Skin of body (tissue), 2 donors: ENCODE measurements around the gene TTC1. TPM values are rescaled to one million over a fixed set of nuclear protein-coding genes. Genes with fewer than 3 reads are reported as not detected.
"Not testable (repeated sequence)": the region's sequence is repeated elsewhere in the genome, so short reads cannot be mapped to it uniquely, and the experiment has no call there.

Experiments
- DNase-seq: peaks from one replicate; lab custom pipeline; 2025; lab: John Stamatoyannopoulos, UW
- total RNA-seq: library from RNA; depleted of rRNA; stranded (reverse); fragments of >200 nt; gene quantifications from one replicate; pipeline ENCODE4 v1.2.3, GENCODE V29; 2014

The TTC1 gene
- total RNA-seq, 1 donor from 2014 or later: 33.3 TPM

DNA sequence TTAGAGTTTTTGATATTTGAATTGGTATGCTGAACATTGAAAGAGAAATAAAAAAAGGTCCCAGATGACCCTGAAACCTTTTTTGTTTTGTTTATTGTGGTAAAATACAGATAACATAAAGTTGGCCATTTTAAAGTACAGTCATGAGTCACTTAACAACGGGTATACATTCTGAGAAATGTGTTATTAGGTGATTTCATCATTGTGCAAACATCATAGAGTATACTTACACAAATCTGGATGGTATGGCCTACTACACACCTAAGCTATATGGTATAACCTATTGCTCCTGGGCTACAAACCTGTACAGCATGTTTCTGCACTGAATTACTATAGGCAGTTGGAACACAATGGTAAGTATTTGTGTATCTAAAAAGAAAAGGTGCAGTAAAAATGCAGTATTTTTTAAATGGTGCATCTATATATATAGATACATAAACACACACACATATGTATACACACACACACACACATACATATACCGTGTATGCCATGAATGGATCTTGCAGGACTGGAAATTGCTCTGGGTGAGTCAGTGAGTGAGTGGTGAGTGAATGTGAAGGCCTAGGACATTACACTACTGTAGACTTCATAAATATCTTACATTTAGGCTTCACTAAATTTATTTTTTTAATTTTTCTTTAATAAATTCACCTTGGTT lies 31.0 kb downstream of the TTC1 start:
- no peak for DNase-seq

DNA sequence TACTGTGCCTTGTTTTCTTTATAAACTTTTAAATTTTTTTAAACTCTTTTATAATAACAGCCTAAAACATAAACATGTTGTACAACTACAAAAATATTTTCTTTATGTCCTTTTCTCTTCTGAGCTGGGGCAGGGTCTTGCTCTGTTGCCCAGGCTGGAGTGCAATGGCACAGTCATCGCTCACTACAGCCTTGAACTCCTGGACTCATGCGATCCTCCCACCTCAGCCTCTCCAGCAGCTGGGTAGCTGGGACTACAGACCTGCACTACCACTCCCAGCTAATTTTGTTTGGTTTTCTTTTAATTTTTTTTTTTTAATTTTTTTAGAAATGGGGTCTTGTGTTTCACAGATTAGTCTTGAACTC lies 31.5 kb downstream of the TTC1 start:
- DNase-seq: no peak

DNA sequence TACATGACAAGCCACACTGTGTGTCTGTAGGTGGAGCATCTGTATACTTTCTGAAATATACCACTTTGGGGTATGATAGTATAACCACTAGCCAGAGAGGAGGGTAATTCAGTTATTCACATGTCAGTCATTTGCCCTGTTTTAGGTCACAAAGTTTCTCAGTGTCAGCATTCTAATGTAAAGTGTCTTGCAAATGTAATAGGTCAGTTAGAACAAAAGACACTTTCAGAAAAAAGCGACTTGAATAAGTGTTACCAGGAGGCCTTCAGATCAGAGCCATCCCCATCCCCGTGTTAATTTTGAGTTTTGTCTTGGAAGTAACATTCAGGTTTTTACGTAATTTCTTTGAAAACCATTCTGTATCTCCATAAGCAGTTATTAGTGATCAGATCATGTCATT lies 33.7 kb downstream of the TTC1 start:
- no peak for DNase-seq

DNA sequence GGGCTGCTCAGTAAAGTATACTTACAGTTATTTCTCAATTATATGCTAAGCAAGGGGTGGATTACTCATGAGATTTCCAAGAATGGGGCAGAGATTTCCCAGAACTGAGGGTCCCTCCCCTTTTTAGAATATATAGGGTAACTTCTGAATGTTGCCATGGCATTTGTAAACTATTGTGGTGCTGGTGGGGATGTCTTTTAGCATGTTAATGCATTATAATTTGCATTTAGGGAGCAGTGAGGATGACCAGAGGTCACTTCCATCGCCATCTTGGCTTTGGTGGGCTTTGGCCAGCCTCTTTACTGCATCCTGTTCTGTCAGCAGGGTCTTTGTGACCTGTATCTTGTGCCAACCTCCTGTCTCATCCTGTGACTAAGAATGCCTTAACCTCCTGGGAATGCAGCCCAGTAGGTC lies 35.5 kb downstream of the TTC1 start:
- no peak for DNase-seq

DNA sequence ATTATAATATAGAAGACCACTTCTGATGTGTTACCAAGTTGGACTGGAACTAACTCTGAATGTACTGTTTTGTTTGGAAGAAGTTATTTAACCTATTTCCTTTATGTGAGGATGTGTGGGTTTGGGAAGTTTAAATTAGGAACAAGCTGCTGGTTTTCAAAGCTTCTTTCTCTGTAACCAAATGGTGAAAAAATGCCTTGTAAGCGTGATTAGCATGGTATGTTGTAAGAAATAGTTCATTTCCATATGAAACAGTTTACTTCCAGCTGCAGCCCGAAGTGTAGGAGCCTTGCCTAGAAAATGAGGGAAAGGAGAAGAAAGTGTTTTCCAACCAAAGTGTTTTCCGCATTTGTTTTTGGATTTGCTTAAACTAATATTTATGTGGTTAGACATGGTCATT lies 36.0 kb downstream of the TTC1 start:
- DNase-seq: peak; percentile 79

DNA sequence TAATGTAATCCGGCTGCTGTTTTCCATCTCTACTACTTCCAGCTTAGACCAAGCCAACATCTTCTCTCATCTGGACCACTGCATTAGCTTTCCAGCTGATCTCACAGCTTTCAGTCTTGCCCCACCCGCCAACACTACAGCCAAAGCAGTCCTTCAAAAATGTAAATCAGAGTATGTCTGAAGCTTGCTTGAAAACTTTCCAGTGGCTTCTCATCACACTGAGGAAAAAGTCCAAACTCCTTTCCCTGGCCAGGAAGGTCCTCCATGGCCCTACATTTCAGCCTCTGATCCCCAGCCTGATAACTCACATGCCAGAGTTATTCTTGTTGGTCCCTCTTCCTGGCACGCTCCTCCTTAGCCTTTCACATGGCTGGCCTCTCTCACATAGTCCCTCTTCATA lies 38.5 kb downstream of the TTC1 start:
- DNase-seq: peak; percentile 72

DNA sequence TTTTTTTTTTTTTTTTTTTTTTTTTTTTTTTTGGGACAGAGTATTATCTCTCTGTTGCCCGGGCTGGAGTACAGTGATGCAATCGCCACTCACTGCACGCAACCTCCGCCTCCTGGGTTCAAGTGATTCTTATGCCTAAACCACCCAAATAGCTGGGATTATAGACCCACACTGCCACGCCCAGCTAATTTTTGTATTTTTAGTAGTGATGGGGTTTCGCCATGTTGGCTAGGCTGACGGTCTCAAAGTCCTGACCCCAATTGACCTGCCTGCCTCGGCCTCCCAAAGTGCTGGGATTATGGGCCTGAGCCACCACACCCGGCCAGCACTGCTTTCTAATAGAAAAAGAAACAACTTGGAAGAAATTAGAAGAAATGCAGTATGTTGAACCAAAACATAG lies 39.2 kb downstream of the TTC1 start:
- DNase-seq: no peak

DNA sequence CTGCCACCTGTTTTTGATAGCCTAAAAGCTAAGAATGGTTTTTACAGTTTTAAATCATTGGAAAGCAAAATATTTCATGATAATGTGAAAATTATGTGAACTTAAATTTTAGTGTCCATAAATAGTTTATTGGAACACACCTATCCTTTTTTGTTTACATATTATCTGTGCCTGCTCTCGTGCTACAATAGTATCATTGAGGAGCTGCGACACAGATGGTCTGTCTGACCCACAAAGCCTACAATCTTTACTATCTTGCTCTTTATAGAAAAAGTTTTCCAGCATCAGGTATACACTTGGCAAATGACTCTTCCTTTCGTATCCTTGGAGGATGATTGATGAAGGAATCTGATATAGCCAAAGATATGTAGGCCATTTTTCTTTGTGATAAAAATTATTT lies 40.2 kb downstream of the TTC1 start:
- no peak for DNase-seq

DNA sequence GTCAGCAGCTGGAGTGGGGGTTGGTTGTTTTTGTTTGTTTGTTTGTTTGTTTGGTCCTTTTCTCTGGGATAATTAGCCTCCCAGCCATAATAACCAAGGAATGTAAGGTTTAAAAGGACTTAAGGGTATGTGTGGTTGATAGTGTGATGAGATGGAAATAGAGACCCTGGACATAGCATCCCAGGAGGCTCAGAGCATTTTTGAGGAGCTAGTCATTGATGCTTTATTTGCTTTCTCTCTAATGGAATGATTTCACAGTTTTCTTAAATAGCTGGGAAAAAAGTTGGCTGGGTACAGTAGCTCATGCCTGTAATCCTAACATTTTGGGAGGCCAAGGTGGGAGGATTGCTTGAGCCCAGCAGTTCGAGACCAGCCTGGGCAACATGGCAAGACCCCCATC lies 45.1 kb downstream of the TTC1 start:
- no peak for DNase-seq

DNA sequence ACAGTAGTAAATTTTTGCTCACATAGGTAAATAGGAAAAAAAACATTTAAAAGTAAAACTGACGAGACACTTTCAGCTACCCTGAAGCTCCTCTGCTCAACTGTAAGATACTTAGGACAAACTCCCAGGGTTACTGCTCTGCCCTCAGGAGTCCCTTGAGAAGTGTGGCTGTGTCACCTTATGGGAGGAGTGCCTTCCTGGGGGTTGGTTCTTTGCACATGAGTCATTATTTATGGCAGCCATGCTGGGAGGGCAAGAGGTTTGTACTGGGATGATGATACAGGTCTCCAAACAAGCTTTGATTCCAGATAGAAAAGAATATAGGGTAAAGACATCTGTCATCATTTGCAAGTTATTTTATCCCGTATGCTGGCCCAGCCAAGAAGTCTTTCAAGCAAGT lies 45.9 kb downstream of the TTC1 start:
- DNase-seq: no peak

DNA sequence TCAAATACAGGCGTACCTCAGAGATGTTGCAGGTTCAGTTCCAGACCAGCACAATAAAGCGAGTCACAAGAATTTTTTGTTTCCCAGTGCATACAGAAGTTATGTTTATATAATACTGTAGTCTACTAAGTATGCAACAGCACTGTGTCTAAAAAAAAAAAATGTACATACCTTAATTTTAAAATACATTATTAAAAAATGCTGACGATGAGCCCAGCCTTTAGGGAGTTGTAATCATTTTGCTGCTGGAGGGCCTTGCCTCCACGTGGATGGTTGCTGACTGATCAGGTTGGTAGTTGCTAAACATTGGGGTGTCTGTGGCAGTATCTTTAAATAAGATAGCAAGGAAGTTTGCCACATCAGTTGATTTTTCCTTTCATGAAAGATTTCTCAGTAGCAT lies 48.3 kb downstream of the TTC1 start:
- no peak for DNase-seq

DNA sequence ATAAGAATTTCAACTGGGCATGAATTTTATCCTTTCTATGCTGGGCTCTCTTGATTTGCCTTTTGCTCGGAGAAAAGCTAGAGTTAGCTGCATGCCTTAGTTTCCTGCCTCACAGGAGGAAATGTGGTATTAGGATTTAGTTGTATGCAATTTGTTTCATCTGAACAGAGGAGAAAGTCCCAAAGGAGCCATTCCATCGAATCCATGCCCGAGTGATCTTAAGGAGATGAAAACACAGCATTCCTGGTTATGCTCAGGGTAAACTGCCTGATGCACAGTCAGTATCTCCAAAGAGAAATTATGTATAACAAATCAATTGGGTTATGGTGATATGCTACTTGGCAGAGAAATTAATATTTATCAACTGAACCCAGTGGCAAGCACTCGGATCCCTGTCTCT lies 51.1 kb downstream of the TTC1 start:
- DNase-seq: no peak

DNA sequence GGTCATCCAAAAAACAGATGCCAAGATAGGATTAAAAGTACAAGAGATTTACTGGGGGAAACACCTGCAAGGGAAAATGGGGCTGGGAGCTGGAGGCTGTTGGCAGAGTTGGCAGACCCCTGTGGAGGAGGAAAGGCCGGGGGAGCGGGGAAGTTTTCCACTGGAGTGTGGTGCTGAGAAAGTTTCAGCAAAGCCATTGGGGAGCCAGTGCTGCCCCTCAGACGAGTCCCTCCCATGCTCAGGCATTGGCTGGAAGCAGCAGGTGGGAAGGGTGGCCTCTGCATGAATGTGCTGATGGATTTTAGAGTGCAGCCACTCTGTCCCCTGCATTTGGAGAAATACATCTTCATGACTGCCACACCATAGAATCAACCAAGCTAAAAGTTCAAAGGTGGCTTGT lies 52.8 kb downstream of the TTC1 start:
- DNase-seq: no peak

DNA sequence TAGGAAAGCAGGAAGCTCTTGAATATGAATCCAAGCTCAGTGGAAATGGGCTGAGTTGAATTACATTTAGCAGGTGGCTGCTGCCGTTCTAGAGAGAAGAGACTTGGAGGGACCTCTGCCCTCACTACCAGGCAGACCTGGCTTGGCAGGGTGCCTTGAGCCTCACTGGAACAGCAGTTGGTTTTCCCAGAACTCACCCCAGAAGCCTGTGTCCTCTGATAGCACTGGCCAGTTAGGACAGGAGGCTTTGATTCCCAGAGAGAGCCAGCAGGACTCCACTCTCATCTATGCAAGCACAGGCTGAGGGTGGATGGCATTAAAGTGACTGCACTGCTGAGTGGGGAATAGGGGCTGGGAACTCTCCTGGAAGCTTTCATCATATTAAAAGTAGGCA lies 55.5 kb downstream of the TTC1 start:
- DNase-seq: no peak

DNA sequence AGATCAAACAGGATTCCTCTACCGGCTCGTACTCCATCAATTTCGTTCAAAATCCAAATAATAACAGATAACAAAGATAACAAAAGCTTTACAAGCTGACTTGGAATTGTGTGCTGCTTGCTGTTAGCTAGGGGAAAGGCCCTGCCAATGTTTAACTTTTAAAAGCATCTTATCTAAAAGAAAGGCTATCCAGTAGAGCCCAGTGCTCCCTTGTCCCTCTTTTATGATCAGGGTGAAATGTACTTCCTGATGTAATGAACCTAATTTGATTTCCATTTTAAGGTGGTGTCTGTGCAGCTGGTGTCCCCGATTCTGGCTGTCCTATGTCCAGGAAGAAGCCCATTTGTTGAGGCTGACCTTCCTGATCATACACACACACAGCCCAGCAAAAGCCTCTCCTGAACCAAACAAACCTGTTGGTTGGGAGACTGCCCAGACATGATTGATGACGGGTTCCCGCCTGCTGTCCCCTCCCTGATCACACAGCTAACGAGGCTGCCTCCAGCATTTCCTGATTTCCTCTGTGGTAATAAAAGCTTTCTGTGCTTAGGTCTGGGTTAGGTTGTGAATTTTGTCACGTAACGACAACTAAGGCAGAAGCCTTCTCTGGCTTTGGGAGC lies 56.2 kb downstream of the TTC1 start:
- DNase-seq: no peak

DNA sequence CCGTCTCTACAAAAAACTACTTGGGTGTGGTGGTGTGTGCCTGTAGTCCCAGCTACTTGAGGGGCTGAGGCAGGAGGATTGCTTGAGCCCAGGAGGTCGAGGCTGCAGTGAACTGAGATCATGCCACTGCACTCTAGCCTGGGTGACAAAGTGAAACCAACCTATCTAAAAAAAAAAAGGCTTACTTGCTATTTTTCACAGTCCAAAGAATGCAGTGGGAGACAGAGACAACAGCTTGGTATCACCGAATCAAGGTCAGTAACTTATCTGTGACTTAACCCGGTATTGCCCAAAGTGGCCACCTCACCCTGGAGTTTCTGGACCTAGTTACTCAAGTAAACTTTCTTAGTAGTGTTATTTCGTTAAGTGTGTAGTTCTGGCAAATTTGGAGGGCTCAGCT lies 60.2 kb downstream of the TTC1 start:
- not testable (repeated sequence) for DNase-seq

DNA sequence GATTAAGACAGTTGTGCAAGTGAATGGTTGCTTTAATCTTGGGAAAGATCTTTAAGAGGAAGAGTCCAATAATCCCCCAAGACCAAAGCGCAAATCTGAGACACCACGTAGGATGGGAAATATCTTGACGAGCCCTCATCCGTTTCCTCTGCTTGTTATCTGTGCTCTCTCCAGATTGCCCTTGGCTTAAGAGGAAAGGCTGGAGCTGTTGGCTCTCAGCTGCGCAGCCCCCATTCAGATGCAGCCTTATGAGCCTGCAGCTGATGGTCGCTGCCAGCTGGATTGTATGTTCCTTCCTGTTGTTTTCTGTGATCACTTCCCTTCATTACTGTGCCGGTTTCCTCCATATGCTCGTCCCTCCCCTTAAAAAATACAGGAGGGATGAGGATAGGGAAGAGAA lies 62.6 kb downstream of the TTC1 start:
- DNase-seq: peak; percentile 70

DNA sequence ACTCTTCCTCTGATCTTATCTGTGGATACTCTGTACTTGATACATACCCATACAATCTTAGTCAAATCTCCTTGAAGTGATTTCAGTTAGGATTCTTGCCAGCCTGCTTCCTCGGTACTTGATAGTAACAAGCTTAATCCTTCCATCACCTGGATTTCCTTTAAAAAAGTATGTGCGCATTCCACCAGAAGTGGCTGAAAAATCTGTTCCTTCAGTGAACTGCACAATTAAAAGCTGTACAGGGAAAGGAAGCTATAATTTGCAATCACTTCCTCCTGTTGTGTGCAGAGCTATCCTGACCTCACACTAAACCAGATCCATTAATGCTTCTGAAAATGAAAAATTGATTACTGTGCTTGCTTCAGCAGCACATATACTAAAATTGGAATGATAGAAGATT lies 63.0 kb downstream of the TTC1 start:
- DNase-seq: no peak

DNA sequence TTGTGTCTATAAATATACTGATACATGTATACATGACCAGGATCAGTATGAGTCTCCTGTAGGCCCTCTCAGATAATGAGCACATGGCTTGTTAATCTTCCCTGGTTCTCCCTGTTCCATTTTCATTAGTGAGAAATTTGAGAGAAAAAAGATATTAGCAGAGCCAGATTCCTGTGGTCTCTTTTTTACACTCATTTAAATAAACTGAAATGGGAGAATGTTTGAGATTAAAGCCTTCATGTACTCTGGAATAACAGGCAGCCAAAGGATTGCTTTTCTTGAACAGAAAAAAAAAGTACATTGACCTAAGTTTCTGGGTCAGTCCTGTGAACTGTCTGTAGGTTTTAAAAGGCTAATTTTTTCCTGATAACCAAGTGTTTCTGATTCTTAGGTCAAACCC lies 66.1 kb downstream of the TTC1 start:
- DNase-seq: no peak

DNA sequence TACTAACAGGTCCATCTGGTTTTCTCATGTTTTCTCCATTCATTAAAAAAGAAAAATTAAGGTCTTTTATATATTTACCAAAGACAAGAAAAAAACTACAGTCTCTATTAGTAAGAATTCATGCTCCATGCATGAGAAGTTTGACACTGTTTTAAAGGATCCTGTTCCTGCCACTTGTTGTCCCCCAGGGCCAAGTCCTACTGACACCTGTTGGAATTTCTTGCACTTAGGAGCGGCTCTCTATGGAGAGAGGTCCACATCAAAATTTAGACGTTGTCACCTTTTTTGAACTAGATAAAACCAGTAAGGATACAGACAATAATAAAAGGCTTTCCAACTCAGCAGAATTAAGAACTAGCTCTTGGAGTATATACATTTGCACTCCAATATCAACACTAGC lies 68.1 kb downstream of the TTC1 start:
- DNase-seq: no peak

DNA sequence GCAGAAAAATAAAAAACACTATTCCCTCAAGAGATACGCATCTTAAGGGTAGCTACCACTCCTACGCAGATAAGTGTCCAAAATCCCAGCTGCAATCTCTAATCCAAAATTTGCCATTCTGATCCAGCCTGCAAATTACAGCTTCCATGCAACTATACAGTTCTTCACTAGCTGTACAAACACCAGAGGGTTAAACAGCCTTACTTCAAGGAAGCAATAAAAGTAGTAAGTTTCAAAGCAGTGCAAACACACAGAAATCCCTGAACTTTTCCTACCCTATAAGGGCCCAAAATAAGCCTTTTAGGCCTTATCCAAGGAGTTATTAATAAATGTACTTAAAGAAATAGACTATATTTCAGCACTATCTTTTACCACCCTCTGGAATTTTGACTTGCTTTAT lies 70.8 kb downstream of the TTC1 start:
- no peak for DNase-seq

DNA sequence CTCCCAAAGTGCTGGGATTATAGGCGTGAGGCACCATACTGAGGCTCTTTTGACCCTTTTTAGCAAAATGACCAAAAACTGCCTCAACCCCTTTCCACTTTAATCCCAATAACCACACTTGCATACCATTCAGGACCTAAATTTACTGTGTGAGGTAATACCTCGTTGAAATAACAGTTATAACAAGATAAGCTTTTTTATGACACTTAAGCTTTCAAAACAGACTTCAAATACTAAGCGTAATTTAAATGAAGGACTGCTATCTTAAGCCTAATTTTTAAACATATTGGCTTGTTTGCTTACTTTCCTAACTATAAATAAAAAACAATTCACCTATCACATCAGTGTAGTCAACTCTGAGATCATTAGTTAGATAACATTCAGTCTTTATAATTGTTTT lies 72.6 kb downstream of the TTC1 start:
- DNase-seq: no peak

DNA sequence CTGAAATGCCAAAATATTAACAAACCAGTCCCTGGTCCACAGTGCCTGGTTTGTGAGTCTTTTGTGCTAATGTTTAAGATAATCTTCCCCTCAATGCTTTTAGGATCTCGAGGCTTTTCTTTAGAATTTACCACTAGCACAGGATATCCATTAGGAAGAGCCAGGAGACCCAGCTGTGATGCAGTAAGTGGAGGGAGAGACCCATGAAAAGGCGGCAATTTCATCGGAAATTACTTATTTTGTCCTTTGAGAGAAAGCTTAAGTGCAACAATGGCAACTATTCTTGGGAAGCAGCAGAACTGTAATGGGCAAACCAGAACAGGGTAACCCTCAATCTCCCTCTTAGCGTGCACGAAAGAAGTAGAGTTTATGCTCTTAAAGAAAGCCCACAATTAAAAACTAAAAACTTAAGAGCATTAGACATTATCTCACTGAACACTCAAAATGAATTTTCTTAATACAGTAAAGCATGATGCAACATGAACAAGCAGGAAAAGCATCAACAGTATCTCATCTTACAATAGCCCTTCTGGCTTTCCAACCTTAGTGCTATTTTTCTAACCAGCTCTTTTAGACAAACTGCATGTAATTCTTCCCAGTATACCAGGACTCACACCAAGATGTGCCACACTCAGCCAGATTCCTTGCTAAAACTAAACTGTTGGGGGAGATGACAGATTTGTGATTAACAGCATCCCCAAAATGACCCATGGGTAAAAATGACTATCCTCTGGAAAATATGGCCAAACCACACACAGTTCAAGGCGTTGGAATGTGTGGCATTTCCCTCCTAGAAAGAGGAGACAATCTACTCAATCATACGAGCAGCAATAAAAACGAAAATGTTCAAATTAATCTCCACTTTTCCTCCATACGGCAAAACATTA lies 73.9 kb downstream of the TTC1 start:
- DNase-seq: peak; percentile 38
